GM21717 (cell line): ENCODE results near the gene SESTD1.
A peak's percentile ranks its signal among the peaks of the same experiment; 100 is the strongest.

Experiments used
- ATAC-seq: cut with Tn5 transposase; IDR thresholded peaks from one replicate; pipeline ENCODE4 v1.9.1; 2021; ENCODE audit warnings: mild to moderate bottlenecking, moderate library complexity; ENCODE audit not compliant: unreplicated experiment

SESTD1 gene

DNA sequence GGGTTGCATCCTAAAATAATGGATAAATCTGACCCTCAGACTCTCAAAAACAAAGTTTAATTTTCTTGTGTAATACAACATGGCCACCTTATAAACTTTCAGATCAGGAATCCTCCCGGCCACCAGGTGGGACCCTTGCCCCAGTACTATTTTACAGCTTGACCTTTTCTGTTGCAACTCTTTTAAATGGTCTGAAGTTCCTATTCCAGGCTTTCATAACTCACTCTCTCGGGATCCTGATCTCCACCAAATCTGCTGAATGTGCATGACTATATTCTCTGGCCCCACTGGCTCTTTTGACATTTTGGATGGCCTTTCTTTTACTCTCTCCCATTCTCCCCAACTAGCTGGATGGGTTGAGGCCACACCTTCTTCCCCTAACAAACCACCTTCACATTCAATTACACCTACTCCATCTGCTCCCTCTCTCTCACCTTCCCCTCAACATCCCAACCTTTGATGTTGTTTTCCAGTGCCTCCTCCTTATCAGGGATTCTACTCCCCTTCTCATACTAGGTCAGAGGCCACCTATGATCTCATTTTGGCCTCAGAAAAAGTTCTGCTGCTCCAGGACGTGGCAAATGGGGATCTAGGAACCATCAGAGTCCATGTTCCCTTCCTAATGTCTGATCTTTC is 70.8 kb downstream of the SESTD1 start:
- no peak for ATAC-seq

DNA sequence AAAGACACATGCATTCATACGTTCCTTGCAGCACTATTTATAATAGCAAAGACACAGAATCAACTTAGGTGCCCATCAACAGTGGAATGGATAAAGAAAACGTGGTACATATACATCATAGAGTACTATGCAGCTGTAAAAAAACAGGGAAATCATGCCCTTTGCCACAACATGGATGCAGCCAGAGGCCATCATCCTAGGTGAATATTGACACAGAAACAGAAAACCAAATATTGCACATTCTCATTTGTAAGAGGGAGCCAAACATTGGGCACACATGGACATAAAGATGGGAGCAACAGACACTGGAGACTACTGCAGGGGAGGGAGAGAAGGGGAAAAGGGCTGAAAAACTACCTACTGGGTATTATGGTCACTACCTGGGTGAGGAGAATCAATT is 73.5 kb downstream of the SESTD1 start:
- ATAC-seq, result no peak

- ATAC-seq, result no peak
These were observed 78.5 kb downstream of the SESTD1 start for GRCh38 chr2:179186126-179186525.

DNA sequence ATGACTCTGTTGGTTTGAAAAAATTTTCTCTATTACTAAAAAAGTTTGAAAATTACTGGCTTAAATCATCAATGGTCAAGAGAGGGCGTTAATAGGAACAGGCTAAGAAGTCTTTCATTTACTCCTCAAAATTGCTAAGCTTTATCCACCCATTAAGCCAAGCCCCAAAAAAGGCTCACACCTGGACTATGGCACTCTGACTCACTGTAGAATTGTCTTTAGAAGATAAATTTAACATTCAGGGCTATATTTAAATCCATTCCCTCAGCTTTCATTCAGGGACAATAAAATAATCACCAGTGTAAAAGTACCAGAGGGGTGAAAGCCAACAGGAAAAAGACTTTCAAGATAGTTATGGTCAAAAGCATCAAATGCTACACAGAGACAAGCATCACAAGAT is 80.0 kb downstream of the SESTD1 start:
- no peak for ATAC-seq

GRCh38 chr2:179181002-179181401 is 83.6 kb downstream of the SESTD1 start:
- peak; percentile 76 for ATAC-seq

DNA sequence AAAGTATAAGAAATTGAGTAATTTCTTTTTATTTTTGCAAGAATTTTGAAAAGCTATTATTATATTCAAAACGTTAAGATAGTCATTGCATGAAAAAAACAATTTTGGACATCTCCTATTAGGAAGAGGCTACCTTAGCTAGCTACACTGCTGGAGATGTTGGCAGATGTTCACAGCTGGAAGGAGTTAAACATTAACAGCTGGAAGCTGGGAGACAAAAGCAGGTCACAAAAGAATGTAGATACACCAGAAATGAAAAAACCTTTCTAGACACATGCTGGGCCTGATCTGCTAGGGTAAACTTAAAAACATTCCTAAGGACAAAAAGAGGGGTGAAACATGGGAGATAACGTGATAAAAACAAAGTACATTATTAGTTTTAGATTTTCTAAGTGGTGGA is 84.4 kb downstream of the SESTD1 start:
- ATAC-seq, result no peak

GRCh38 chr2:179179719-179180118 is 84.9 kb downstream of the SESTD1 start:
- no peak for ATAC-seq

- no peak for ATAC-seq
These were observed 86.9 kb downstream of the SESTD1 start for GRCh38 chr2:179177694-179178093.

DNA sequence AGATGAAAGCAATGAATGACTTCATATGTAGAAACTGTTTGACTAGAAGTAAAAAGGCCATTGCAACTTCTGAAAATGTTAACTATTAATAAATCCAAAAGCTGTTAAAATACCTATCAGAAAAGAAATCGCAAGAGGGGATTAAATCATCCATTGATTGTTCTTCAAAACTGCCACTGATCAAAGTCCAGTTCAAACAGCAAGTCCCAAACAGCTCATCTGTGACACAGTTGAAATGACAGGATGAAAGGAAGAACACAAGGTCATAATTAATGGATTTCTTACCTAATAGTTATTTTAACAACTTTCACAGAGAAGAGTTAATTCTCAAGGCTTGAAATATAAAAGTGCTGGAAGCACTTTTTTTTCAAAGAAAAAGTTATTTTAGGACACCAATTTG is 90.4 kb downstream of the SESTD1 start:
- ATAC-seq, result no peak

DNA sequence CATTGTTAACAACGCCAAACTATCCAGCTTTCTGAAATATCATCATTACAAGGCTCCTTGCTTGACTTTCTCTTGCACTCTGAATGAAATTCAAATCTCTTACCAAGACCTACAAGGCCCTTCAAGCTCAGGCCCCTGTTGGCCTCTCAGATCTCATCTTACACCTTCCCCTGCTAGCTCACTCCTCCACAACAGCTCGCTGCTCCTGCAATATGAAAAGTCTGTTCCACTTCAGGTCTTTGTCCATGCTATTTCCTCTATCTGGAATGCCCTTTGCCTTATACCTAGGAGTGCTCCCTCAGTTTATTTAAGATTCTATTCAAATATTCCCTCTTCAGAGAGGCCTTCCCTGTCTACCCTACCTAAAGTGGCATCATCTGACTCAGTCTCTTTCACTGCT is 91.7 kb downstream of the SESTD1 start:
- no peak for ATAC-seq

DNA sequence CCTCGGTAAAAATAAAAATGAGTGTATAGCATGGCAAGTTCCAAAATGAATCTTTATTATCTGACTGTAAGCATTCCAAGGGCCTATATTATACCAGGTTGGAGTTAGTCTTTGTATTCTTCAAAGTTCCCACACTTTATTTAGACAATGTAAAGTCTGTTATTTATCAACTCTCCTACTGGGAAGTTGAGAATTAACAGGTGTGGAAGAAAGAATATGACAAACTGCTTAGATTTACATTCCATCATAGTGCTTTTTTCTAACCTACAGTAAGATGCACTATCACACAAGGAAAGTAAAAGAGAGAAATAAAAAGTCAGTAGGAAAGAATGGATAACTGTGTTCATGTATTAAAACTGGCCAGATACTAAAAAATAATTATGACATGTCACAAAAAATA is 93.3 kb downstream of the SESTD1 start:
- ATAC-seq, result no peak

DNA sequence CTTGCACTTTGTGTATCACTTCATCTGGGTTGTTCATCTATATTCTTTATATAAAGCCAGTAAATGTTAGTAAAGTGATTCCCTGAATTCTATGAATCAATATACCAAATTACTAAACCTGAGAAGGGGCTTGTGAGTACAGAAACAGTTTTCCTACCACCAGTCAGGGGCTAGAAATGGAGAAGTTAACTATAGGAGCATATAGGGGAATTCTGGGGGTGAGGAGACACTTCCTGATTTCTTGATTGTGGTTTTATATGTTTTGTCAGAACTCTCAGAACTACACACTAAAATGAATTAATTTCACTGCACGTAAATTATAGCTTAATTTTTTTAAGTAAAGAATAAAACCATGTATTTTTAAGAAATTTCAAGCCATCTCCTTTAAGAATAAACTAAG is 93.7 kb downstream of the SESTD1 start:
- no peak for ATAC-seq

- ATAC-seq, result no peak
These were observed 99.2 kb downstream of the SESTD1 start for GRCh38 chr2:179165356-179166000.

DNA sequence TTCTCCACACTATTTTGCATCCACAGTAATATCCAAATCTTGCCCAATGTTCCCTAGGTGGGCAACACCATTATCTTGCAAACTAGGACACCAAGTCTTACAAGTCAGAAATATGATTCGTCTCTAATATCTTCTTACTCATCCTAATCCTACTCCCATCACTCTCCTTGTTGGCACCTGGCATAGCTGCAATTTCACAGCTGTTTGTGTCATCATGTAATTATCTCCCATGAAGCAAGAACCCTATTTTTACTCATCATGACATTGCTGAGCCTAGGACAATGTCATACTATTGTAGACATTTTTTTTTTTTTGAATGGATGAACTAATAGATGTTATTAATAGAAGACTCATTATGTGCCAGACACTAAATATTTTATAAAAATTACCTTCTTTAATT is 123.4 kb downstream of the SESTD1 start:
- ATAC-seq, result no peak

DNA sequence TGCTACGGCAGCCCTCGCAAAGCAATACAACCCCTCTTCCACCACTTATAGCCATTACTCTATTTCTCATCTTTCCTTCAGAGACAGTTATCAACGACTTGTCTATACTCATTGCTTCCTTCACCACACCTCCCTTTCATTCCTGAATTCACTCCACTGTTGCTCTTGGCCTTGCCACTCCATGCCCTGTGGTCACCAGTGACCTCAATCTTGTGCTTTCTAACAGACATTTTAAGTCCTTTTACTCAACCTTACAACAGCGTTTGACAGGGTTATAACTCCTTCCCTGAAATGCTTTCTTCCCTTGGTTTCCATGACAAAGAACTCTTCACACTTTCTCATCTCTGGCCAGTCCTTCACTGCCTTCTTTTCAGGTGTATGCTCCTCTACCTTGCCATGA is 124.1 kb downstream of the SESTD1 start:
- no peak for ATAC-seq

DNA sequence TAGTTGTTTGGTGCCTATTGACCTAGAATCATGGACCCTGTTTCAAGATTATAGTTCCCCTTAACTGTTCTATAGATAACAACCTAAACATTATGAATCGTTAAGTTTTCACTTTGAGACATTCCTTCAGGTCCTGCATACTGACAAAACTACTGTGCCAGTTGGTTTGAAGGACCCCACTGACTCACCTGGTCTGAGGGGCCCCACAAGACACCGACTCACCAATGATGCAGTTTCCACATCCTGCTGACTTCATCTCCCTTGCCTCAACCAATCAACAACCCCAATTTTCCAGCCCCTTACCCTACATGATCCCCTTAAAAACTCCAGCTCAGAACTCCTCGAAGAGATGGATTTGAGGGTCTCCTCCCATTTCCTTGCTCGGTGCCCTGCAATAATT is 125.1 kb downstream of the SESTD1 start:
- no peak for ATAC-seq

DNA sequence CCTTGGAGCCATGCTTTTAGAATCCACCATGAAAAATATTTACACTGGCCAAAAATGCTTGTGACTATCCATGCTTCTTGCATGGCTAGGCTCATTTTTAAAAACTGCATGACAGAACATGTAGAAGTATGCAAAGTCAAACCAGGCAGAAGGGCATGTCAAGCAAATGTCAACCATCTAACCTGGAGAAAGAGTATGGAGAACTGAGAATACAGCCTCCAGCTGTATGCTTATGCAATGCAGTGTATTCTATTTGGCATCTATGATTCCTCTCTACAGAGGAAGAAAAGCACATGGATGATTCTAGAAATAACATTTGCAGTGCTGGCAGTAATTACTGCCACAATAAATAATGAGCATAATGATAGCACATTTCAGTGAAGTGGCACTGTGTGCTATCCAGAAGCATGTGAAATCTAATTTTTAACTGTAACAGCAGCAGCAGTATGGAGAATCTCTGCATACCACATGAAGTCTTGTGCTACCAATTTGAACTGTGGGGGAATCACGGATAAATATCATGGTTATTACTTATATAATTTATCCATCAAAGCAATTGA is 127.4 kb downstream of the SESTD1 start:
- ATAC-seq, result no peak

DNA sequence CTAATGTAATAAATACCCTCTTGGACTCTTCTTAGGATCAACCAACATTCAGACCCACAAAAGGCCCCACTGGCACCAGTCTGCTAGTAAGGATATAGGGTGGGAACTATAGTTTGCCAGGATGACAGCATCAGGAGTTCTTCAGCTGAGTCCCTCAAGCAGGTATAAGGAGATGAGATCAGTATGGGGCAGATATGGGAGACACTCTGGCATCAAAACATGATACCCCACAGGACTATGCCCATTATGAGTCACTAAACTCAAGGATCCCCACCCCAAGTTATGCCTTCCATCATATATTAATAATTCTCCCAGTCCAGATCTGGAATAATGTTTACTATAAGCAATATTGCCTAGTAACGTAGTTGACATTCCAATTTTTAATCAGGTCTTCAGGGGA is 131.6 kb downstream of the SESTD1 start:
- no peak for ATAC-seq

- no peak for ATAC-seq
These were observed 132.6 kb downstream of the SESTD1 start for GRCh38 chr2:179132076-179132475.

GRCh38 chr2:179130560-179130959 is 134.1 kb downstream of the SESTD1 start:
- no peak for ATAC-seq

DNA sequence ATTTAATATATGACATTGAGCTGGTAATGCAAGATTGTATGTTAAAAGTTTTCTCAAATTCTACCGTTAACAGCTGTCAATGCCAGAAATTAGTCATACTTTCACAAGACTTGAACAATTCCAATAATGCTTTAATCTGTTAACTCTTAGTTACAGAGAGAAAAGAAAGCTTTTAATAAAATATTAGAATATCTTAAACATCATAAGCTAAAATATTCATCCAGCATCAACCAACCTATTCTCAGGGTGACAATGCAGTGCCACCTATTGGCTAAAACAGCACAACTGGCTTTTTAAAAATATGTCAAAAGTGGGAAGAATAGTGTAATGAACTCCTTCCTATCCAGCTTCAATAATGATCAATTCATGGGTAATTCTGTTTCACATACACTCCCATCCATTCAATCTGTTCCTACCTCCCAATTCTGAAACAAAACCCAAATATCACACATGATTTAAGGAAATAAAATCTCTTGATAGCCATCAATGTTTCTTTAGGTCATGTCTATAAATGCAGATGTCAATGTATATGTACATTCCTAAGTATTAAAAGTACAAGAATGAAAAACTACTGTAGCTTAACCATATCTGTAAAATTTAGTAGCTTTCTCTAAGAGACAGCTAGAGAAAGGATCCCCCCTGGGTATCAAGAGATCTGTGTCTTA is 134.9 kb downstream of the SESTD1 start:
- no peak for ATAC-seq

DNA sequence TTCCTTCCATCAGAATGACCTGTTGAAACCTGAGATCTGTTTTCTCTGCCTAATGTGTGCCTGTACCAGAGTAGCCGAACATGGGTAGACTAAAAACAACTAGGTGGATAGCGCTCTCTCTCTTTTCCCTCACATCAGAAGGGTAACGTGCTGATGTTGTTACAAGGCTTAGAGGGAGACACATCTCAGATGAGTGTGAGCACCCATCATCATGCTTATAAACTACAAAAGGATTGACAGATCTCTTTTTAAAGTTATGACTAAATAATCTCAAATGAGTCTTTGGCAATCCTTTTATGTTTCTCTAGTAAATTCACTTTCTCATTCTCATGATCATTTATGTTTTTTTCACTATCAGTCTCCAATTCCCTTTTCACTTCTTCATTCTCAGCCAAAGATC is 139.2 kb downstream of the SESTD1 start:
- no peak for ATAC-seq
